NB4 (cell line): ENCODE results near the gene RHO.

Source experiments
- DNase-seq: peaks from one replicate; pipeline ENCODE4 v3.0.0; 2010; ENCODE audit warnings: low read depth
- H3K4me3 ChIP-seq: one replicate; pipeline ENCODE4 v1.5.1; 2011; ENCODE audit warnings: mild to moderate bottlenecking, low read depth, low read length, moderate library complexity
- CTCF ChIP-seq: IDR thresholded peaks from one replicate; pipeline ENCODE4 v1.5.1; 2012; ENCODE audit warnings: low read depth, low read length
- MAX ChIP-seq: IDR thresholded peaks from 2 replicates; pipeline ENCODE4 v1.6.1; 2011; ENCODE audit warnings: low read depth, low read length
- MYC ChIP-seq: IDR thresholded peaks from 2 replicates; pipeline ENCODE4 v1.6.1; 2011; ENCODE audit warnings: low read depth, low read length
- POLR2A ChIP-seq: IDR thresholded peaks from 2 replicates; pipeline ENCODE4 v1.6.1; 2011; ENCODE audit warnings: mild to moderate bottlenecking; ENCODE audit not compliant: insufficient read length; ENCODE audit errors: extremely low read depth

RHO gene

GRCh38 chr3:129559565-129560079 lies 31.2 kb downstream of the RHO start:
- no peak overlapping the region for H3K4me3 ChIP-seq
- DNase-seq, result no peak
- TF ChIP-seq MYC (no peak), MAX (no peak), POLR2A (no peak)

- no peak for TF ChIP-seq CTCF
- TF ChIP-seq POLR2A, result no peak
- TF ChIP-seq MAX, result no peak
- TF ChIP-seq MYC, result no peak
- no peak overlapping the region for H3K4me3 ChIP-seq
- DNase-seq, result peak; percentile 71
These were observed 31.9 kb downstream of the RHO start for GRCh38 chr3:129560269-129560787.

- DNase-seq, result peak; percentile 41
- no peak overlapping the region for H3K4me3 ChIP-seq
These were observed 32.6 kb downstream of the RHO start for GRCh38 chr3:129560911-129561594.

GRCh38 chr3:129561619-129562248 lies 33.3 kb downstream of the RHO start:
- no peak overlapping the region for H3K4me3 ChIP-seq
- no peak for TF ChIP-seq MAX
- no peak for TF ChIP-seq CTCF
- TF ChIP-seq MYC, result no peak
- TF ChIP-seq POLR2A, result no peak
- DNase-seq, result no peak

More at GRCh38 chr3:129560911-129561594, 32.6 kb downstream of the RHO start:
- TF ChIP-seq POLR2A, result no peak
- no peak for TF ChIP-seq MAX
- no peak for TF ChIP-seq MYC
- TF ChIP-seq CTCF, result no peak

- no peak for DNase-seq
- no peak for TF ChIP-seq MAX
- H3K4me3 ChIP-seq, result no peak overlapping the region
These were observed 34.4 kb downstream of the RHO start for GRCh38 chr3:129562803-129563202.

- TF ChIP-seq MYC (no peak), CTCF (no peak), POLR2A (no peak), MAX (no peak)
- DNase-seq, result no peak
- H3K4me3 ChIP-seq, result no peak overlapping the region
These were observed 34.9 kb downstream of the RHO start for GRCh38 chr3:129563332-129563731.
